GM12864 (cell line): Measurements from ENCODE around the gene LRRC27.
A peak's percentile ranks its signal among the peaks of the same experiment; 100 is the strongest.

Source experiments
- DNase-seq: peaks from one replicate; pipeline ENCODE4 v3.0.0-alpha.2; 2011; ENCODE audit warnings: low read depth
- H3K4me3 ChIP-seq: 2 replicates; pipeline ENCODE4 v1.5.1; 2011; ENCODE audit warnings: mild to moderate bottlenecking, low read depth, low read length, control low read depth
- TF ChIP-seq, protein P1 (sequence below): IDR thresholded peaks from 2 replicates; pipeline ENCODE4 v1.5.1; 2011; ENCODE audit warnings: low read depth, mild to moderate bottlenecking, moderate library complexity, low read length, control low read depth, inconsistent platforms; ENCODE audit errors: missing control alignments

LRRC27 gene

DNA sequence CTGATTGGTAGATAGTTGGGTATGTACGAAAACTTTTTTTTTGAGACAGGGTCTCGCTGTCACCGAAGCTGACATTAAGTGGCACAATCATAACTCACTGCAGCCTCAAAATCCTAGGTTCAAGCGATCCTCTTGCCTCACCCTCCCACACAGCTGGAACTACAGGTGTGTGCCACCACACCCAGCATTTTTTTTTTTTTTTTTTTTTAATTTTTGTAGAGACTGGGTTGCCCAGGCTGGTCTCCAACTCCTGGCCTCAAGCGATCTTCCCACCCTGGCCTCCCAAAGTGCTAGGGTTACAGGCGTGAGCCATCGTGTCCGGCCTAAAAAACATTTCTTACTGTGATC is 1.5 kb upstream of the LRRC27 start:
- peak overlapping the region; percentile 99 for H3K4me3 ChIP-seq
- no peak for DNase-seq
- TF ChIP-seq, protein P1, sequence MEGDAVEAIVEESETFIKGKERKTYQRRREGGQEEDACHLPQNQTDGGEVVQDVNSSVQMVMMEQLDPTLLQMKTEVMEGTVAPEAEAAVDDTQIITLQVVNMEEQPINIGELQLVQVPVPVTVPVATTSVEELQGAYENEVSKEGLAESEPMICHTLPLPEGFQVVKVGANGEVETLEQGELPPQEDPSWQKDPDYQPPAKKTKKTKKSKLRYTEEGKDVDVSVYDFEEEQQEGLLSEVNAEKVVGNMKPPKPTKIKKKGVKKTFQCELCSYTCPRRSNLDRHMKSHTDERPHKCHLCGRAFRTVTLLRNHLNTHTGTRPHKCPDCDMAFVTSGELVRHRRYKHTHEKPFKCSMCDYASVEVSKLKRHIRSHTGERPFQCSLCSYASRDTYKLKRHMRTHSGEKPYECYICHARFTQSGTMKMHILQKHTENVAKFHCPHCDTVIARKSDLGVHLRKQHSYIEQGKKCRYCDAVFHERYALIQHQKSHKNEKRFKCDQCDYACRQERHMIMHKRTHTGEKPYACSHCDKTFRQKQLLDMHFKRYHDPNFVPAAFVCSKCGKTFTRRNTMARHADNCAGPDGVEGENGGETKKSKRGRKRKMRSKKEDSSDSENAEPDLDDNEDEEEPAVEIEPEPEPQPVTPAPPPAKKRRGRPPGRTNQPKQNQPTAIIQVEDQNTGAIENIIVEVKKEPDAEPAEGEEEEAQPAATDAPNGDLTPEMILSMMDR: no peak

DNA sequence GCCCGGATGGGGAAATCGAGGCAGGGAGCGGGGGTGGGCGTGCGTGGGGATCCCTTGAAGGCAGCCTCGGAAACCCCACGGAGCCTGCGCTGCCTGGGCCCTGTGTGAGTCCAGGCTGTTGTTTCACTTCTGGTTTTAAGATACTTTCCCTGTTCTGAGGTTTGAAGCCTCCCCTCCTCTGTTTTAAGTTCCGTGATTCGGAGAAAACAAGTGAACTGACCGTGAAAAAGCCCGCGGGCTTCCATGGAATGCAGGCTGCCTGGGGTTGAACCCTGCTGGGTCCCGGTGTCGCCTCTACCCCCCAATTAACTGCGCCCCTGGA is 401 bp downstream of the LRRC27 start:
- TF ChIP-seq, protein P1: no peak
- DNase-seq: peak; percentile 47
- H3K4me3 ChIP-seq: peak overlapping the region; percentile 83

DNA sequence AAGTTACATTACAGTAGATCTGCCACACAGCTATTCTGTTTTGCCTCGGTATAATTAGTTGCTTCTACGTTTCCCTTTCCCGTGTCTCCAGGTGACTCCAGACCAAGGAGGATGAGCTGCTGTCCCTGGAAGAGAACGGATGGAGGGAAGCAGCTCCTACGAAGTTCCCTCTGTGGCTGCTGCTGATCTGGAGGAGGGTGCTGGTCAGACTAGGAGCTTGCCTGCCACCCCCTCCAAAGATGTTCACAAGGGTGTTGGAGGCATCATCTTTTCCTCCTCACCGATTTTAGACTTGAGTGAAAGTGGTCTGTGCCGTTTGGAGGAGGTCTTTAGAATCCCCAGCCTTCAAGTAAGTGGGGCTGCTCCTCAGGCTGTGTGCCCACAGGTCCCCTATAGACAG is 1.4 kb downstream of the LRRC27 start:
- no peak overlapping the region for H3K4me3 ChIP-seq
- DNase-seq: no peak

DNA sequence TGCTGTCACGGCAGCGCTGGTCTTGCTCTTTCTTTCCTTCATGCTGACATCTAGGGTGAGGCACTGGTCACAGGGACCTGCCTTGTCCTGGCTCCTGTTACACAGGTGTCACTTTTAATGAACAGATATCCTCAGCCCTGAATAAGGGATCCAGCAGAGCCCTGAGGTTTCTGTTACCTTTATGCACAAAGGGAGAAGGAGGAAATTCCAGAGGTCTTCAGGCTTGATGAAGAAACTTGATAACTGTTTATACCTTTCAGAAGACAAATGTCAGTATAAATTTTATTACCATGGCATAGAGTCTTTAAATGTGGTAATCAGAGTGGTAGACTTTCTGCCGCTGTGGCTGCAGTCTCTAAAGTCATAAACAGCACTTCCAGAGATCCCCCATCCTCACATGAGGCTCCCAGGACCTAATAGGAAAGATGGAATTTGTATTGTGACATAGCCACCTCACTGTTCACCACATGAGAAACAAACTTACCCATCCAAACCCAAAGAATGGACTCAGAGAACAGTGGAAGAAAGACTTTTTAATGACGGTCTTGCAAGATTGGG is 2.7 kb downstream of the LRRC27 start:
- no peak for DNase-seq
- H3K4me3 ChIP-seq: no peak overlapping the region
- TF ChIP-seq, protein P1: no peak

More for the DNA sequence above, 1.4 kb downstream of the LRRC27 start:
- TF ChIP-seq, protein P1: no peak

DNA sequence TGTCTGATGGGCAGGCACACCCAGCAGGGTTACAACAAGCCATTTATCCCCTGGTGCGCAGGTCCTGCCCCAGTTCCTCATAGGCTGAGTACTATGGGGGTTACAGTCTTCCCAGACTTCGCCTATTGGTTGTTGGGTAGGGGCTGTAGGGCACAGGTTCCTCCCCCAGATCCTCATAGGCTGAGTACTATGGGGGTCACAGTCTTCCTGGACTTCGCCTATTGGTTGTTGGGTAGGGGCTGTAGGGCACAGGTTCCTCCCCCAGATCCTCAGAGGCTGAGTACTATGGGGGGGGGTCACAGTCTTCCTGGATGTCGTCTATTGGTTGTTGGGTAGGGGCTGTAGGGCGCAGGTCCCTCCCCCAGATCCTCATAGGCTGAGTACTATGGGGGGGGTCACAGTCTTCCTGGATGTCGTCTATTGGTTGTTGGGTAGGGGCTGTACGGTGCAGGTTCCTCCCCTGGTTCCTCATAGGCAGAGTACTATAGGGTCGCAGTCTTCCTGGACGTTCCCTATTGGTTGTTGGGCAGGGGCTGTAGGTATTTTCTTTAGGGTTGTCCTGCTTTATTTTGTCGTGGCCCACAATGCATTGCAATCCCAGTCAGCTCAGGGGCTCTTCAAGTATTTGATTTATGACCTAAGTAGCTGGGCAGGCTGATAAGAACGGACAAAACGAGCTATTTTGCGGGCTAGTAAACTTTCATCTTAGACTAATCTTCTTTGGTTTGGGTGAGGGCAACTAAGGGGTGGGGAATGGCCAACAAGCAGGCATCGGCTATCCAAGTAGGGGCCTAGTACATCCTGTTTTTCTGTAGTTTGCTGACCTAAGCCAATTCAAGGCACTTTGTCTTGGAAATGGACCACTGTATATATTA is 3.4 kb downstream of the LRRC27 start:
- TF ChIP-seq, protein P1: no peak
- DNase-seq: no peak
- no peak overlapping the region for H3K4me3 ChIP-seq

DNA sequence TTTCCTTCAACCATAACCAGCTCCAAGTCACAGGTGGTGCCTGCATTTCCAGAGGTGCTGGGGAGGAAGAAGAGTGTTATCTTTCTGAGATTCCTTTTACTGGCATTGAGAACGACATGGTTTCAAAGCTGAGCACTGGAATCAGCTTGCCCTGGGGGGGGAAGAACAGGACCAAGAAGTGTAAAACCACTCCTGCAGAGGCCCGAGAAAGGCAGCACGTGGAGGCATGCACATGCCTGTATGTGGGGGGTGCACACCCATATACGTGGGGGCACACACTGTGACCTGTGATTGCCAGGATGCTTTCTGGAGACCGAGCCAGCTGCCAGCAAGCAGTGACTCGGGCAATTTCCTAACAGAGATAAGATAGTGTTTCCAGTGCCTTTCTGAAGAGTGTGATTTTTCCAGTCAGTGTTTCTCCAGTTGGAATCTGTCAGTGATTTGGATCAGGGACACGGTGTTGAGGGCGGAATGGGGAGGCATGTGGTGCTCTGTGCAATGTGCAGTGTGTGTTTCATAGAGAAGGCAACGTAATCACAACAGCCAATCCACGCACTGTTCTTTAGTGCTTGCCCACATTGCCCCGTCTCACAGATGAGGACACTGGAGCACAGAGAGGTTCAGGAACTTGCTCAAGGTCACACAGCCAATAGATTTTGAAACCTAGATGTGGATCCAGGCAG is 4.2 kb downstream of the LRRC27 start:
- no peak for DNase-seq
- H3K4me3 ChIP-seq: no peak overlapping the region
- TF ChIP-seq, protein P1: no peak
